Measurements from ENCODE around the gene SPI1.

DNA sequence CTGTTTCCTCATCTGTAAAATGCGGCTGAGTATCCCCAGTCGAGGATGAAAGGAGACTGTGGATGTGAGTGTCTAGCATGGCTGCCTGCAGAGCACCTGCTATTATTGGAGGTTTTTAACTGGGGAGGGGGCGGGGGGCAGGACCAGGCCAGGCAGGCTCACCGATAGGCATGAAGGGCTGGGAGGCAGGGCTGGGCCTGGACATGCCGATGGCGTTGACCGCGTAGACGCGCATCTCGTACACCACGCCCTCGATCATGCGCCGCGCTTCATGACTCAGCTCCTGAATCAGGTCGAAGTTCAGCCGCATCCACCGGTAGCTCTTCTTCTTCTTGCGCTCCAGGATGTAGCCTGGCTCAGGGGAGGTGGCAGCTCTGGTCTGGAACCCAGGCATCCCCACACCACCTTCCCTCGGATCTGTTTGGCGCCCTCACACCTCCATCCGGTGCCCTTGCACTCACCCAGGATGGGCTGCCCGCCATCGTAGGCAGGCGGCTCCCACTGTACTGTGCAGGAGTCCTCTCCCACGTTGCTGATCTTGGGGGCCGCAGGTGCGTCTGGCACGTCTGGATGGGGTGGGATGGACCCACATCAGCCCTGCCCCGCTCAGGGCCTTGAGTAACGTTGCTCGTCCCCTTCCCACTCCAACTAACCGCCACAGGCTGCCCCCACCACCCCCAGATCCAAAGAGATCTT lies 41.0 kb downstream of the SPI1 start:
- TF ChIP-seq, protein P1, sequence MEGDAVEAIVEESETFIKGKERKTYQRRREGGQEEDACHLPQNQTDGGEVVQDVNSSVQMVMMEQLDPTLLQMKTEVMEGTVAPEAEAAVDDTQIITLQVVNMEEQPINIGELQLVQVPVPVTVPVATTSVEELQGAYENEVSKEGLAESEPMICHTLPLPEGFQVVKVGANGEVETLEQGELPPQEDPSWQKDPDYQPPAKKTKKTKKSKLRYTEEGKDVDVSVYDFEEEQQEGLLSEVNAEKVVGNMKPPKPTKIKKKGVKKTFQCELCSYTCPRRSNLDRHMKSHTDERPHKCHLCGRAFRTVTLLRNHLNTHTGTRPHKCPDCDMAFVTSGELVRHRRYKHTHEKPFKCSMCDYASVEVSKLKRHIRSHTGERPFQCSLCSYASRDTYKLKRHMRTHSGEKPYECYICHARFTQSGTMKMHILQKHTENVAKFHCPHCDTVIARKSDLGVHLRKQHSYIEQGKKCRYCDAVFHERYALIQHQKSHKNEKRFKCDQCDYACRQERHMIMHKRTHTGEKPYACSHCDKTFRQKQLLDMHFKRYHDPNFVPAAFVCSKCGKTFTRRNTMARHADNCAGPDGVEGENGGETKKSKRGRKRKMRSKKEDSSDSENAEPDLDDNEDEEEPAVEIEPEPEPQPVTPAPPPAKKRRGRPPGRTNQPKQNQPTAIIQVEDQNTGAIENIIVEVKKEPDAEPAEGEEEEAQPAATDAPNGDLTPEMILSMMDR (IDR thresholded peaks at IDR 0.05), result no peak
- no peak for TF ChIP-seq POLR2AphosphoS5 (IDR thresholded peaks at IDR 0.05; ENCODE audit: insufficient read depth in 1 of 2, low read depth in 1 of 2)

Measured in vagina (tissue), 2 donors.